H9 (cell line): ENCODE results near the gene MSH6. TPM values are rescaled to one million over a fixed set of nuclear protein-coding genes. Genes with fewer than 3 reads are reported as not detected.
A peak's percentile ranks its signal among the peaks of the same experiment; 100 is the strongest.

Source experiments
- DNase-seq: peaks from one replicate; pipeline ENCODE4 v3.0.0-alpha.2; 2017
- H2AFZ ChIP-seq: one replicate; pipeline ENCODE4 v1.6.1; 2013; ENCODE audit warnings: mild to moderate bottlenecking, low read length, control low read depth, moderate library complexity
- H2AK5ac ChIP-seq: 2 replicates; pipeline ENCODE4 v1.6.1; 2013; ENCODE audit warnings: low read length, control low read depth, mixed read lengths; ENCODE audit not compliant: insufficient read length
- H2BK120ac ChIP-seq: one replicate; pipeline ENCODE4 v1.6.1; 2013; ENCODE audit warnings: low read depth, mild to moderate bottlenecking, low read length, control low read depth, inconsistent platforms; ENCODE audit not compliant: poor library complexity, severe bottlenecking
- H2BK12ac ChIP-seq: 2 replicates; pipeline ENCODE4 v1.6.1; 2013; ENCODE audit warnings: low read length, control low read depth, mixed read lengths, low read depth; ENCODE audit not compliant: insufficient read length
- H2BK15ac ChIP-seq: 2 replicates; pipeline ENCODE4 v1.6.1; 2013; ENCODE audit warnings: low read depth, low read length, control low read depth
- H2BK20ac ChIP-seq: one replicate; pipeline ENCODE4 v1.6.1; 2013; ENCODE audit warnings: low read depth, mild to moderate bottlenecking, low read length, control low read depth, inconsistent platforms; ENCODE audit not compliant: poor library complexity, severe bottlenecking
- H2BK5ac ChIP-seq: 2 replicates; pipeline ENCODE4 v1.6.1; 2013; ENCODE audit warnings: low read length, control low read depth, mixed read lengths; ENCODE audit not compliant: insufficient read length
- H3K14ac ChIP-seq: 2 replicates; pipeline ENCODE4 v1.6.1; 2013; ENCODE audit warnings: low read length, control low read depth; ENCODE audit not compliant: insufficient read depth
- H3K18ac ChIP-seq: 2 replicates; pipeline ENCODE4 v1.6.1; 2013; ENCODE audit warnings: low read depth, mild to moderate bottlenecking, mixed read lengths, low read length, control low read depth; ENCODE audit not compliant: insufficient read length
- H3K23ac ChIP-seq: 2 replicates; pipeline ENCODE4 v1.6.1; 2013; ENCODE audit warnings: low read length, control low read depth, mixed read lengths, low read depth; ENCODE audit not compliant: insufficient read length
- H3K23me2 ChIP-seq: 2 replicates; pipeline ENCODE4 v1.6.1; 2013; ENCODE audit warnings: low read depth, mild to moderate bottlenecking, mixed read lengths, low read length, control low read depth; ENCODE audit not compliant: insufficient read length, poor library complexity, severe bottlenecking
- H3K27ac ChIP-seq: 2 replicates; pipeline ENCODE4 v1.5.1; 2013; ENCODE audit warnings: low read length, control low read depth, mixed read lengths, low read depth; ENCODE audit not compliant: insufficient read length
- H3K27me3 ChIP-seq: 2 replicates; pipeline ENCODE4 v1.6.1; 2013; ENCODE audit warnings: low read length, control low read depth, inconsistent platforms; ENCODE audit not compliant: insufficient read depth
- H3K4ac ChIP-seq: 2 replicates; pipeline ENCODE4 v1.6.1; 2013; ENCODE audit warnings: low read depth, mild to moderate bottlenecking, control low read depth, inconsistent platforms, low read length, moderate library complexity
- H3K4me1 ChIP-seq: 2 replicates; pipeline ENCODE4 v1.6.1; 2013; ENCODE audit warnings: low read length, control low read depth, inconsistent platforms; ENCODE audit not compliant: insufficient read depth
- H3K4me2 ChIP-seq: 2 replicates; pipeline ENCODE4 v1.6.1; 2013; ENCODE audit warnings: low read length, control low read depth, mixed read lengths; ENCODE audit not compliant: insufficient read length, insufficient read depth
- H3K56ac ChIP-seq: 2 replicates; pipeline ENCODE4 v1.6.1; 2013; ENCODE audit warnings: low read depth, mild to moderate bottlenecking, mixed read lengths, low read length, control low read depth; ENCODE audit not compliant: insufficient read length
- H3K79me1 ChIP-seq: 2 replicates; pipeline ENCODE4 v1.6.1; 2013; ENCODE audit warnings: low read depth, mild to moderate bottlenecking, moderate library complexity, low read length, control low read depth, inconsistent platforms; ENCODE audit not compliant: insufficient read depth, poor library complexity, severe bottlenecking
- H3K79me2 ChIP-seq: 2 replicates; pipeline ENCODE4 v1.6.1; 2013; ENCODE audit warnings: low read length, control low read depth, inconsistent platforms; ENCODE audit not compliant: insufficient read depth
- H3K9ac ChIP-seq: 2 replicates; pipeline ENCODE4 v1.6.1; 2013; ENCODE audit warnings: low read length, control low read depth, mixed read lengths; ENCODE audit not compliant: insufficient read length; ENCODE audit errors: extremely low read depth
- H3K9me3 ChIP-seq: one replicate; pipeline ENCODE4 v1.6.1; 2013; ENCODE audit warnings: low read depth, low read length, inconsistent platforms; ENCODE audit not compliant: control insufficient read depth
- H3T11ph ChIP-seq: one replicate; pipeline ENCODE4 v1.6.1; 2013; ENCODE audit warnings: mild to moderate bottlenecking, low read length, control low read depth, inconsistent platforms
- H4K20me1 ChIP-seq: one replicate; pipeline ENCODE4 v1.6.1; 2013; ENCODE audit not compliant: control insufficient read depth, insufficient read length, insufficient read depth
- H4K5ac ChIP-seq: 2 replicates; pipeline ENCODE4 v1.6.1; 2013; ENCODE audit warnings: low read depth, mild to moderate bottlenecking, mixed read lengths, low read length, control low read depth; ENCODE audit not compliant: insufficient read length
- H4K8ac ChIP-seq: replicated peaks from 2 replicates; pipeline ENCODE4 v1.6.1; 2013; ENCODE audit warnings: low read length, control low read depth, mixed read lengths, low read depth; ENCODE audit not compliant: insufficient read length
- H4K91ac ChIP-seq: 2 replicates; pipeline ENCODE4 v1.6.1; 2013; ENCODE audit warnings: low read depth, mild to moderate bottlenecking, moderate library complexity, mixed read lengths, low read length, control low read depth; ENCODE audit not compliant: insufficient read length
- H3K27ac Mint-ChIP-seq, 3 experiments: 2 replicates in 2 of 3; 3 replicates in 1 of 3; pipeline ENCODE4 v1.8.0; 2020 to 2021; ENCODE audit warnings: mixed read lengths in 3 of 3, mild to moderate bottlenecking in 1 of 3, moderate library complexity in 1 of 3
- H3K27me3 Mint-ChIP-seq: 2 replicates; pipeline ENCODE4 v1.8.0; 2021; ENCODE audit warnings: low read depth, mild to moderate bottlenecking, moderate library complexity, mixed read lengths
- H3K36me3 Mint-ChIP-seq, 3 experiments: 2 replicates in 2 of 3; 3 replicates in 1 of 3; pipeline ENCODE4 v1.8.0; 2020 to 2021; ENCODE audit warnings: low read depth in 3 of 3, mixed read lengths in 3 of 3; ENCODE audit not compliant: insufficient read depth in 1 of 3
- H3K4me1 Mint-ChIP-seq, 2 experiments: 2 replicates each; pipeline ENCODE4 v1.8.0; 2020; ENCODE audit warnings: mixed read lengths in 2 of 2
- H3K4me3 Mint-ChIP-seq, 2 experiments: 2 replicates in 1 of 2; 3 replicates in 1 of 2; pipeline ENCODE4 v1.8.0; 2020 to 2021; ENCODE audit warnings: mild to moderate bottlenecking in 2 of 2, mixed read lengths in 2 of 2, moderate library complexity in 1 of 2
- H3K9me3 Mint-ChIP-seq, 2 experiments: 2 replicates in 1 of 2; 3 replicates in 1 of 2; pipeline ENCODE4 v1.8.0; 2020; ENCODE audit warnings: mild to moderate bottlenecking in 2 of 2, mixed read lengths in 2 of 2, moderate library complexity in 1 of 2
- WGBS: extraction: QIAGEN DNeasy Blood & Tissue Kit; methylation state at CpG from one replicate; pipeline ENCODE4 v1.1.7; 2013; ENCODE audit warnings: missing lambda C conversion rate, low lambda C conversion rate, mixed read lengths; ENCODE audit not compliant: insufficient read length; ENCODE audit errors: extremely low coverage; 5-methylcytosine and 5-hydroxymethylcytosine counted together
- total RNA-seq: library from RNA; stranded (reverse); gene quantifications from 2 replicates; pipeline ENCODE4 v1.2.1, GENCODE V29; 2021
- TF ChIP-seq, protein P1 (sequence below): fragments of 200-600 bp; sonication (generic); conservative IDR thresholded peaks from 3 replicates; pipeline ENCODE4 v1.8.0; 2021; ENCODE audit warnings: antibody characterized with exemption, mild to moderate bottlenecking

Gene MSH6
- total RNA-seq, 1 experiment from 2014 or later, result 303 TPM

DNA sequence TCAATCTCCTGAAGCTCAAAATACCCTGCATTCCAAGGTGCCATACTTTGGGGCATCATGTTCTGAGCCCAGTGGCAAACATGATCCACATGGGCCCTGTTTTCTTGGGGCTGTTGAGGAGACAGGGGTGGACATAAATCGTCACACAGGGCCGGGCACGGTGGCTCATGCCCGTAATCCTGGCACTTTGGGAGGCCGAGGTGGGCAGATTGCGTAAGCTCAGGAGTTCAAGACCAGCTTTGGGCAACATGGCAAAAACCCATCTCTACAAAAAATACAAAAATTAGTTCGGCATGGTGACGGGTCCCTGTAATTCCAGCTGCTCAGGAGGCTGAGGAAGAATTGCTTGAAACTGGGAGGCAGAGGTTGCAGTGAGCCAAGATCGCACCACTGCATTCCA, 13.6 kb upstream of the MSH6 start:
- Mint-ChIP-seq H3K4me3 (no peak overlapping the region), H3K27me3 (no peaks in the 10 kb centered on the region; the same call in 1 of the 2 replicates), H3K27ac (no peak overlapping the region), H3K36me3 (peaks cover 0 to 10% (median 5%) of the 10 kb centered on the region in 3 experiments; a peak in 4 of 7 replicates), H3K4me1 (peaks cover 15 to 17% of the 10 kb centered on the region in 2 experiments), H3K9me3 (peaks cover 0 to 6% of the 10 kb centered on the region in 2 experiments; a peak in 2 of 5 replicates)
- H3K9me3 ChIP-seq, result no peaks in the 10 kb centered on the region
- H3K27ac ChIP-seq, result no peak overlapping the region
- DNase-seq, result no peak
- H3K9ac ChIP-seq, result no peak overlapping the region
- no peak overlapping the region for H2BK5ac ChIP-seq
- H2BK15ac ChIP-seq, result no peak overlapping the region
- H4K5ac ChIP-seq, result no peak overlapping the region
- no peak overlapping the region for H3K18ac ChIP-seq
- H3K23ac ChIP-seq, result no peak overlapping the region
- no peak overlapping the region for H2AFZ ChIP-seq
- no CpG with 5 or more reads among the region's 9 CpGs for WGBS
- no peak overlapping the region for H4K8ac ChIP-seq
- H3K27me3 ChIP-seq, result no peaks in the 10 kb centered on the region
- H4K20me1 ChIP-seq, result no peaks in the 10 kb centered on the region
- H3K4ac ChIP-seq, result no peak overlapping the region
- H3T11ph ChIP-seq, result peak overlapping the region; percentile 45
- H2BK120ac ChIP-seq, result no peak overlapping the region
- no peak overlapping the region for H3K56ac ChIP-seq
- TF ChIP-seq, protein P1, sequence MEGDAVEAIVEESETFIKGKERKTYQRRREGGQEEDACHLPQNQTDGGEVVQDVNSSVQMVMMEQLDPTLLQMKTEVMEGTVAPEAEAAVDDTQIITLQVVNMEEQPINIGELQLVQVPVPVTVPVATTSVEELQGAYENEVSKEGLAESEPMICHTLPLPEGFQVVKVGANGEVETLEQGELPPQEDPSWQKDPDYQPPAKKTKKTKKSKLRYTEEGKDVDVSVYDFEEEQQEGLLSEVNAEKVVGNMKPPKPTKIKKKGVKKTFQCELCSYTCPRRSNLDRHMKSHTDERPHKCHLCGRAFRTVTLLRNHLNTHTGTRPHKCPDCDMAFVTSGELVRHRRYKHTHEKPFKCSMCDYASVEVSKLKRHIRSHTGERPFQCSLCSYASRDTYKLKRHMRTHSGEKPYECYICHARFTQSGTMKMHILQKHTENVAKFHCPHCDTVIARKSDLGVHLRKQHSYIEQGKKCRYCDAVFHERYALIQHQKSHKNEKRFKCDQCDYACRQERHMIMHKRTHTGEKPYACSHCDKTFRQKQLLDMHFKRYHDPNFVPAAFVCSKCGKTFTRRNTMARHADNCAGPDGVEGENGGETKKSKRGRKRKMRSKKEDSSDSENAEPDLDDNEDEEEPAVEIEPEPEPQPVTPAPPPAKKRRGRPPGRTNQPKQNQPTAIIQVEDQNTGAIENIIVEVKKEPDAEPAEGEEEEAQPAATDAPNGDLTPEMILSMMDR, result no peak
- H3K79me1 ChIP-seq, result no peaks in the 10 kb centered on the region
- H3K4me1 ChIP-seq, result no peaks in the 10 kb centered on the region
- H4K91ac ChIP-seq, result no peak overlapping the region
- no peak overlapping the region for H3K4me2 ChIP-seq
- H2BK20ac ChIP-seq, result no peak overlapping the region
- no peak overlapping the region for H2BK12ac ChIP-seq
- no peak overlapping the region for H2AK5ac ChIP-seq
- H3K14ac ChIP-seq, result no peak overlapping the region
- H3K23me2 ChIP-seq, result no peaks in the 10 kb centered on the region
- H3K79me2 ChIP-seq, result no peaks in the 10 kb centered on the region
